Mesothelial cell of epicardium (in vitro differentiated cells): ENCODE data around the gene PODNL1. TPM values are rescaled to one million over a fixed set of nuclear protein-coding genes. Genes with fewer than 3 reads are reported as not detected.

Experiments used
- DNase-seq, 2 experiments: peaks; one replicate each; pipeline ENCODE4 v3.0.0; 2021; ENCODE audit warnings: low spot score in 2 of 2; ENCODE audit not compliant: unreplicated experiment in 2 of 2
- H3K27ac Mint-ChIP-seq: 2 replicates; pipeline ENCODE4 v1.8.0; 2021; ENCODE audit warnings: mixed read lengths
- H3K27me3 Mint-ChIP-seq: 2 replicates; pipeline ENCODE4 v1.8.0; 2021; ENCODE audit warnings: low read depth, mixed read lengths
- H3K36me3 Mint-ChIP-seq: 2 replicates; pipeline ENCODE4 v1.8.0; 2021; ENCODE audit warnings: mixed read lengths
- H3K4me1 Mint-ChIP-seq: 2 replicates; pipeline ENCODE4 v1.8.0; 2021; ENCODE audit warnings: mixed read lengths
- H3K4me3 Mint-ChIP-seq: 2 replicates; pipeline ENCODE4 v1.8.0; 2021; ENCODE audit warnings: mild to moderate bottlenecking, moderate library complexity, mixed read lengths
- H3K9me3 Mint-ChIP-seq: 2 replicates; pipeline ENCODE4 v1.8.0; 2021; ENCODE audit warnings: mixed read lengths
- CTCF ChIP-seq: fragments of 200-600 bp; sonication (generic); IDR thresholded peaks from one replicate; pipeline ENCODE4 v1.5.0; 2021; ENCODE audit warnings: antibody characterized with exemption; ENCODE audit not compliant: unreplicated experiment
- total RNA-seq: library from RNA; stranded (reverse); gene quantifications from 3 replicates; pipeline ENCODE4 v1.2.1, GENCODE V29; 2021

The PODNL1 gene
- total RNA-seq, 1 donor from 2014 or later, result 1.0 TPM

- H3K9me3 Mint-ChIP-seq, result no peaks in the 10 kb centered on the region
- no peaks in the 10 kb centered on the region for H3K4me1 Mint-ChIP-seq
- peaks cover 14% of the 10 kb centered on the region for H3K36me3 Mint-ChIP-seq
- DNase-seq, result no peak
- H3K27me3 Mint-ChIP-seq, result no peaks in the 10 kb centered on the region
- H3K27ac Mint-ChIP-seq, result no peak overlapping the region
- no peak for TF ChIP-seq CTCF
- H3K4me3 Mint-ChIP-seq, result no peak overlapping the region
These were observed 24.7 kb upstream of the PODNL1 start for GRCh38 chr19:13962699-13963602.

- no peaks in the 10 kb centered on the region for H3K27me3 Mint-ChIP-seq
- H3K36me3 Mint-ChIP-seq, result peaks cover 14% of the 10 kb centered on the region
- H3K4me1 Mint-ChIP-seq, result no peaks in the 10 kb centered on the region
- no peak for DNase-seq
- H3K9me3 Mint-ChIP-seq, result no peaks in the 10 kb centered on the region
- H3K4me3 Mint-ChIP-seq, result no peak overlapping the region
- H3K27ac Mint-ChIP-seq, result peak overlapping the region; percentile 50
- no peak for TF ChIP-seq CTCF
These were observed 23.8 kb upstream of the PODNL1 start for GRCh38 chr19:13961826-13962698.

GRCh38 chr19:13960863-13961784, 22.9 kb upstream of the PODNL1 start:
- no peaks in the 10 kb centered on the region for H3K4me1 Mint-ChIP-seq
- TF ChIP-seq CTCF, result no peak
- peaks cover 16% of the 10 kb centered on the region for H3K36me3 Mint-ChIP-seq
- H3K27ac Mint-ChIP-seq, result peak overlapping the region; percentile 50
- H3K9me3 Mint-ChIP-seq, result no peaks in the 10 kb centered on the region
- H3K27me3 Mint-ChIP-seq, result no peaks in the 10 kb centered on the region
- H3K4me3 Mint-ChIP-seq, result no peak overlapping the region
- DNase-seq, result no peak

GRCh38 chr19:13959962-13960862, 22.0 kb upstream of the PODNL1 start:
- peak; percentile 22 for TF ChIP-seq CTCF
- Mint-ChIP-seq H3K27me3 (no peaks in the 10 kb centered on the region), H3K9me3 (no peaks in the 10 kb centered on the region), H3K27ac (no peak overlapping the region), H3K36me3 (peaks cover 16% of the 10 kb centered on the region), H3K4me3 (no peak overlapping the region), H3K4me1 (no peaks in the 10 kb centered on the region)
- DNase-seq, result no peak
